GM12892 (cell line): Measurements from ENCODE around the gene EPB41L4A.

Source experiments
- DNase-seq: peaks from one replicate; pipeline ENCODE4 v3.0.0; 2011; ENCODE audit not compliant: insufficient read length
- FAIRE-seq: peaks from 2 replicates; lab custom pipeline; 2011; peaks lifted over from hg19 to GRCh38; lab: Jason Lieb, UNC
- POLR2A ChIP-seq: IDR thresholded peaks from 2 replicates; pipeline ENCODE4 v1.6.1; 2011; ENCODE audit warnings: low read depth, low read length, control low read depth
- POLR2AphosphoS5 ChIP-seq: IDR thresholded peaks from 2 replicates; pipeline ENCODE4 v1.6.1; 2011; ENCODE audit warnings: low read depth, low read length, control low read depth
- TAF1 ChIP-seq: IDR thresholded peaks from 2 replicates; pipeline ENCODE4 v1.6.1; 2011; ENCODE audit warnings: low read depth, mild to moderate bottlenecking, control low read depth, low read length, borderline replicate concordance

EPB41L4A gene

GRCh38 chr5:112317866-112318265 lies 101.2 kb downstream of the EPB41L4A start:
- FAIRE-seq (no peak), DNase-seq (no peak)
- TF ChIP-seq POLR2AphosphoS5 (no peak), TAF1 (no peak), POLR2A (no peak)

GRCh38 chr5:112316731-112317130 lies 102.3 kb downstream of the EPB41L4A start:
- TF ChIP-seq TAF1 (no peak), POLR2A (no peak), POLR2AphosphoS5 (no peak)
- FAIRE-seq = no peak
- no peak for DNase-seq

- no peak for DNase-seq
- no peak for FAIRE-seq
- TF ChIP-seq POLR2A = no peak
- no peak for TF ChIP-seq POLR2AphosphoS5
- no peak for TF ChIP-seq TAF1
Observed at GRCh38 chr5:112316006-112316405, 103.1 kb downstream of the EPB41L4A start.

GRCh38 chr5:112312295-112313275 lies 106.5 kb downstream of the EPB41L4A start:
- TF ChIP-seq POLR2A (no peak), TAF1 (no peak), POLR2AphosphoS5 (no peak)
- FAIRE-seq = no peak
- no peak for DNase-seq

- DNase-seq = no peak
- TF ChIP-seq POLR2A = no peak
- no peak for TF ChIP-seq POLR2AphosphoS5
- TF ChIP-seq TAF1 = no peak
- FAIRE-seq = no peak
Observed at GRCh38 chr5:112310746-112311145, 108.3 kb downstream of the EPB41L4A start.

- TF ChIP-seq TAF1 (no peak), POLR2AphosphoS5 (no peak), POLR2A (no peak)
- FAIRE-seq = no peak
- DNase-seq = no peak
Observed at GRCh38 chr5:112308608-112309007, 110.5 kb downstream of the EPB41L4A start.

- DNase-seq = no peak
- no peak for TF ChIP-seq TAF1
- no peak for FAIRE-seq
Observed at GRCh38 chr5:112306956-112307355, 112.1 kb downstream of the EPB41L4A start.

- TF ChIP-seq POLR2A (no peak), TAF1 (no peak), POLR2AphosphoS5 (no peak)
- FAIRE-seq (no peak), DNase-seq (no peak)
Observed at GRCh38 chr5:112304743-112305142, 114.3 kb downstream of the EPB41L4A start.

- no peak for DNase-seq
- TF ChIP-seq POLR2AphosphoS5 (no peak), TAF1 (no peak), POLR2A (no peak)
- FAIRE-seq = no peak
Observed at GRCh38 chr5:112303685-112304084, 115.4 kb downstream of the EPB41L4A start.

GRCh38 chr5:112294126-112294525 lies 125.0 kb downstream of the EPB41L4A start:
- no peak for TF ChIP-seq POLR2AphosphoS5
- TF ChIP-seq POLR2A = no peak
- no peak for TF ChIP-seq TAF1
- no peak for FAIRE-seq
- no peak for DNase-seq

- no peak for DNase-seq
- FAIRE-seq = no peak
- TF ChIP-seq TAF1 (no peak), POLR2AphosphoS5 (no peak), POLR2A (no peak)
Observed at GRCh38 chr5:112293587-112293986, 125.5 kb downstream of the EPB41L4A start.

- FAIRE-seq (no peak), DNase-seq (no peak)
- no peak for TF ChIP-seq POLR2AphosphoS5
- TF ChIP-seq TAF1 = no peak
- no peak for TF ChIP-seq POLR2A
Observed at GRCh38 chr5:112290691-112291090, 128.4 kb downstream of the EPB41L4A start.
